GM12874 (cell line): Measurements from ENCODE around the gene MRM2.

Experiments
- CTCF ChIP-seq: IDR thresholded peaks from 2 replicates; pipeline ENCODE4 v1.5.1; 2011; ENCODE audit warnings: low read depth, mild to moderate bottlenecking, control low read depth, low read length, moderate library complexity; ENCODE audit not compliant: insufficient read depth

Gene MRM2

GRCh38 chr7:2263176-2263575, 21.2 kb upstream of the MRM2 start:
- TF ChIP-seq CTCF, result no peak

GRCh38 chr7:2261611-2262010, 19.6 kb upstream of the MRM2 start:
- TF ChIP-seq CTCF, result no peak

- TF ChIP-seq CTCF, result no peak
Measured at GRCh38 chr7:2260820-2261219, 18.8 kb upstream of the MRM2 start.

- TF ChIP-seq CTCF, result no peak
Measured at GRCh38 chr7:2259480-2259879, 17.5 kb upstream of the MRM2 start.

GRCh38 chr7:2258661-2259365, 16.8 kb upstream of the MRM2 start:
- no peak for TF ChIP-seq CTCF

GRCh38 chr7:2257651-2258050, 15.6 kb upstream of the MRM2 start:
- TF ChIP-seq CTCF, result no peak

- no peak for TF ChIP-seq CTCF
Measured at GRCh38 chr7:2257046-2257551, 15.1 kb upstream of the MRM2 start.
